ACHN (cell line): ENCODE results near the gene MLF2.

ENCODE experiments used
- DNase-seq: peaks from one replicate; pipeline ENCODE4 v3.0.0-alpha.2; 2015
- in situ Hi-C: cut with HindIII; loops from 2 replicates; pipeline ENCODE4 v1.10.0; 2017; ENCODE audit warnings: low sequenced_read_pairs, low pct_ligation_motif_present, low pct_unique_long_range_greater_than_20kb

MLF2 gene

GRCh38 chr12:6779708-6780432 is 26.9 kb upstream of the MLF2 start:
- DNase-seq: no peak
- in situ Hi-C loops: no loop called here

GRCh38 chr12:6778574-6779550 is 25.9 kb upstream of the MLF2 start:
- in situ Hi-C loops: no loop called here
- DNase-seq: peak; percentile 96

- in situ Hi-C loops: no loop called here
- DNase-seq: peak; percentile 19
Observed at GRCh38 chr12:6778217-6778573, 25.3 kb upstream of the MLF2 start.

DNA sequence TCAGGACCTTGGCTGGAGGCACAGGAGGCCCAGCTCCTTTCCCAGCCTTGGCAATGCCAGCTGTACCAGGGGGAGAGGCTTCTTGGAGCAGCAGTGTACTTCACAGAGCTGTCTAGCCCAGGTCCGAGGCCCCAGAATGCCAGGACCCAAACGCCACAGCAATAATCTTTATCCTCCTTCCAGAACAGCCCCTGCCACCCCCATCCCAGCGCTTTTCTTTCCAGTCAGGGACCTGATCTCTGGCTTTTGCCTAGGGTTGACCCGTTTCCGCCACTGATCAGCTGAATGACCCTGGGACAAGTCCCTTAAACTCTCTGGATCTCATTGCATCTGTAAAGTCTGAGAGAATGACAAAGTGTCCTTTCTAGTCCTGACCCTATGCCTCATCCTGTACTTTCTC is 24.4 kb upstream of the MLF2 start:
- no peak for DNase-seq
- in situ Hi-C loops: no loop called here

- in situ Hi-C loops: no loop called here
- no peak for DNase-seq
Observed at GRCh38 chr12:6775185-6776174, 22.5 kb upstream of the MLF2 start.

DNA sequence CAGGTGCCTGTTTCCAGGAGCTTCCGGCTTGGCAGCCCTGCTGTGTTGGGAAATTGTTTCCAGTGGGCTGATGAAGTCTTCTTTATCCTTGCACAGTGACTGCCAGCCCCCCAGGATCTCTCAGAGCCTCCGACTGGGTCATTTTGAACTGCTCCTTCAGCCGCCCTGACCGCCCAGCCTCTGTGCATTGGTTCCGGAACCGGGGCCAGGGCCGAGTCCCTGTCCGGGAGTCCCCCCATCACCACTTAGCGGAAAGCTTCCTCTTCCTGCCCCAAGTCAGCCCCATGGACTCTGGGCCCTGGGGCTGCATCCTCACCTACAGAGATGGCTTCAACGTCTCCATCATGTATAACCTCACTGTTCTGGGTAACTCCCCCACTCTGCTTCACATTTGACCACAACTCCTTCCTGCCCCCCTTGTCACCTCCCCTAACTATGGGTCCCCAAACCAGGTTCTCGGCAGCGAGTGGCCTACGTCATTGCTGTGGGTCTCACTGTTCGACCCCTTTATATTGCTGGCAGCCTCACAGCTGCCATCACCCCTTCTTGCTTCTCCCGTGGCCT is 21.6 kb upstream of the MLF2 start:
- DNase-seq: no peak
- in situ Hi-C loops: no loop called here

GRCh38 chr12:6773590-6774351 is 20.8 kb upstream of the MLF2 start:
- in situ Hi-C loops: no loop called here
- DNase-seq: no peak

- no peak for DNase-seq
- in situ Hi-C loops: no loop called here
Observed at GRCh38 chr12:6772726-6773589, 20.0 kb upstream of the MLF2 start.

DNA sequence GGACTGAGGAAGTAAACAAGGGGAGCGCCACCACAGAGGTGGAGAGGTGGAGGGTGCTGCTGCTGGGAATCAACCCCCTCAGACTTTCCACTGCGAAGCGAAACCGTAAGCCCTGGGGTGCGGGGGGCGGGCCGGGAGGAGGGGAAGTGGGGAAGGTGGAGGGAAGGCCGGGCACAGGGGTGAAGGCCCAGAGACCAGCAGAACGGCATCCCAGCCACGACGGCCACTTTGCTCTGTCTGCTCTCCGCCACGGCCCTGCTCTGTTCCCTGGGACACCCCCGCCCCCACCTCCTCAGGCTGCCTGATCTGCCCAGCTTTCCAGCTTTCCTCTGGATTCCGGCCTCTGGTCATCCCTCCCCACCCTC is 19.4 kb upstream of the MLF2 start, which contains the start of gene LAG3:
LAG3 (plus strand) TSS at position 190 of the 365 bp plus-strand sequence. CDS start 333 bp downstream, outside the sequence.
- in situ Hi-C loops: no loop called here
- no peak for DNase-seq

DNA sequence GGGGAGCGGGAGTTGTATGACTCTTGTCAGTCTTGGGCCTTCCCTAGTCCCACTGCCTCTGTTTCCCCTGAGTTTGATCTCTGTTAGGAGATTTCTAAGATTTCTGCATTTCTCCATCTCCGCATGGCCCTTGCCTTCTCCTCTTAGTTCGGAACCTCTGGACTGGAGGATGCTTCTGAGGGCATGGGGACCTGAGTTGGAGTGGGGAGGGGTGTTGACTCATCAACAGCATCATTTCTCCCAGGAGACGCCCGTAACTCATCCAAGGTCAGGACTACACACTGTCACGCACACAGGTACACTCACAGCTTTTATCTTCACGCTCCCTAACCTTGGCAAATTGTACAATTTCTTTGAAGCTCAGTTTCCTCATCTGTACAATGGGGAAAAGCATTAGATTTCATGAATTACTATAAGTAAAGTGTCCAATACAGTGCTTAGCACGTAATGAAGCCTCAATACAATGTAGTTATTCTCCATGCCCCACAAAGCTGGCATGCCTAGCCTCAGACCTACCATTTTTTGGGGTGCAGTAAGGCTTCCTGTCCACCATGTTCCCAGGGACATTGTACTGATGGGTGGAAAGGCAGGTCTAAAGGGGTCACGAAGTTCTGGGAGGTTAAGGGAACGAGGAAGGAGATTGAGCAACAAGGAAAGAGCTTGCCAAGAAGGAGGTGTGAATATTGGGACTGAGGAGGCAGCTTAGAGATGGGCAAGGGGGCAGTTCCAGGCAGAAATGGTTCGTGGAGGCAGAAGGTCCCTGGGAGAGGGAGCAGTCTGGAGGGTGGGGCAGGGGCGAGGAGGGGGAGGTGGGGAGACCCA is 18.8 kb upstream of the MLF2 start:
- in situ Hi-C loops: no loop called here
- DNase-seq: no peak

GRCh38 chr12:6771091-6771495 is 18.2 kb upstream of the MLF2 start:
- DNase-seq: no peak
- in situ Hi-C loops: no loop called here

GRCh38 chr12:6770600-6770999 is 17.7 kb upstream of the MLF2 start:
- in situ Hi-C loops: no loop called here
- no peak for DNase-seq

DNA sequence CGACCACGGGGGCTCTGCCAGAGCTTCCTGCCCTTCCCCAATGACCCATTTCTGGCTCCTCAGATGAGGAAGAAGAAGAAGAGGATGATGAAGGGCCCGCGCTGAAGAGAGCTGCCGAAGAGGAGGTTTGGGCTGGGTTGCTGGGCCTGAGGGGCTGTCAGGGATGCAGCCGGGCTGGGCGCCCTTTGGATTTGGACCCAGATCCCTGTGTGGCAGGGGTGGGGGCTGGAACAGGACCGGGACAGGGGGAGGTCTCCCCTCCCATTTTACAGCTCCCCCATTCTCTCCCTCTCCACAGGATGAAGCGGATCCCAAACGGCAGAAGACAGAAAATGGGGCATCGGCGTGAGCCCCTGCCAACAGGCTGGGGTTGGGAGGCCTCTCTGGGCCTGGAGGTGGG is 17.2 kb upstream of the MLF2 start:
- in situ Hi-C loops: no loop called here
- no peak for DNase-seq

- in situ Hi-C loops: no loop called here
- DNase-seq: no peak
Observed at GRCh38 chr12:6769666-6770065, 16.7 kb upstream of the MLF2 start.

DNA sequence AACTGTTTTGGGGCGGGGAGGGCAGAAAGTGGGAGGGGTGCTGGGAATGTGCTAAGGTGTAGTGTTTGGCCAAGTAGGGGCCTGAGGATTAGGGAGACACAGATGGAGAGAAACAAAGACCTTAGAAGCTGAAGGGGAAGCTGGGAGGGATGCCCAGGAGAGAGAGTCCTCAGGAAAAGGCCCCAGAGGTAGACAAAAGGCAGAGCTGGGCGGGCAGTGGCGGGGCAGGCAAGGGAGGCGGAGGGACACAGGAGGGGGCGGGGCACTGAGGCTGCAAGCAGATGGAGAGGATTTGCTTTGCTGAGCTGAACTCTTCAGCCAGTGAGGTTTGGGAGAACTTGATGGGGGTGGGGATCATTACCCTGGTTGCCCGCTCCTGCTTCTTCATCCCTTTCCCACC is 16.0 kb upstream of the MLF2 start:
- in situ Hi-C loops: no loop called here
- DNase-seq: no peak

GRCh38 chr12:6768437-6768914 is 15.5 kb upstream of the MLF2 start:
- in situ Hi-C loops: no loop called here

More at GRCh38 chr12:6768437-6768914, 15.5 kb upstream of the MLF2 start:
- DNase-seq: no peak
